ENCODE results near the gene RPS5.
"Not testable (repeated sequence)": the region's sequence is repeated elsewhere in the genome, so short reads cannot be mapped to it uniquely, and the experiment has no call there.

The RPS5 gene

DNA sequence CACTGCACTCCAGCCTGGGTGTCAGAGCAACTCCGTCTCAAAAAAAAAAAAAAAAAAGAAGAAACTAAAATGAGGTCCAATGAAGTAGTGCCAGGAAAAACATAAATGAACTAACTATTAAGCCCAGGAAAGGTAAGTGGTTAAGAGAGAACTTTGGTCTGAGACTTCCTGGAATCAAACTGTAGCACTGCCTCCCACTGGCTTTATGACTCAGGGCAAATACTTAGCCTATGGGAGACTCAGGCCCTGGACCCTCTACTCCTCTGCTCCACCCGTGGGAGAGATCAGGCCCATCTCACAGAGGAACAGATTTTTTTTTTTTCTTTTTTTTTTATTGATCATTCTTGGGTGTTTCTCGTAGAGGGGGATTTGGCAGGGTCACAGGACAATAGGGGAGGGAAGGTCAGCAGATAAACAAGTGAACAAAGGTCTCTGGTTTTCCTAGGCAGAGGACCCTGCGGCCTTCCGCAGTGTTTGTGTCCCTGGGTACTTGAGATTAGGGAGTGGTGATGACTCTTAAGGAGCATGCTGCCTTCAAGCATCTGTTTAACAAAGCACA lies 16.9 kb downstream of the RPS5 start:
- not testable (repeated sequence) for DNase-seq (ENCODE audit: low read depth in 3 of 3)

DNA sequence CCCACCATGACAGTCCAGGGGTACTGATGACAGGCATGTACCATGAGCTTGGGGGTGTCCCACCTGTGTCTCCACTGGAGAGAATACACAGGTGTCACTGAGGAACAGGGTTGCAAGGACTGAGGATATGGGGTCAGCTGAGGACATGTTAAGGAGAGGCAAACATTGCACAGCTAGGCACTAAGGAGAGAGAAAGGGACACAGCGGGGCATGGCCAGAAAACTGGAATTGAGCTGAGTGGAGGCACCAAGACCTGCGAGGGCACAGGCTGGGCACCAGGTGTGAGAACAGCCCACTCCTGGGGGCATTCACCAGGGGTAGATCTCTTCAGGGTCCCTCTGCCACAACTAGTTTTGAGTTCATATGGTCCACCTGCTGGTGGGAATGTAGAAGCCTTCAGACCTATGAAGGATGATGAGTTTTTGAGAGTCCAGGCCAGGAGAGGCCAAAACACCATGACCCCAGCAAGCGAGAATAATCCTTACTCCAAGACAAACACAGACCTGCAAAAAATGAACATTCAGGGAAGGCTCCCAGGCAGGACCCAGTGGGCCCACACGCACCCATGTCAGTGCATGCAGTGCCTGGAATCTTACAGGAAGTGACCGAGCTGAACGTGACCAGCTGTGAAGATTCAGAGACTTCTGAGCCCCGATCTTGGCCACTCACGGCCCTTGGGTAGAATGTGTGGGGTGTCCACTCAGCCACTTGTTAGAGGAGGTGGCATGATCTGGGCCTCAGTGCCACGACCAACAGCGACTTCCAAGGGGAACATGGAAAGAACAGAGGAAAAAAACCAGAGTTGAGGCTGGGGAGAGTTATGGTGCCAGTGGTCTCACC lies 20.0 kb downstream of the RPS5 start:
- DNase-seq (ENCODE audit: low read depth in 3 of 3), result no peak

DNA sequence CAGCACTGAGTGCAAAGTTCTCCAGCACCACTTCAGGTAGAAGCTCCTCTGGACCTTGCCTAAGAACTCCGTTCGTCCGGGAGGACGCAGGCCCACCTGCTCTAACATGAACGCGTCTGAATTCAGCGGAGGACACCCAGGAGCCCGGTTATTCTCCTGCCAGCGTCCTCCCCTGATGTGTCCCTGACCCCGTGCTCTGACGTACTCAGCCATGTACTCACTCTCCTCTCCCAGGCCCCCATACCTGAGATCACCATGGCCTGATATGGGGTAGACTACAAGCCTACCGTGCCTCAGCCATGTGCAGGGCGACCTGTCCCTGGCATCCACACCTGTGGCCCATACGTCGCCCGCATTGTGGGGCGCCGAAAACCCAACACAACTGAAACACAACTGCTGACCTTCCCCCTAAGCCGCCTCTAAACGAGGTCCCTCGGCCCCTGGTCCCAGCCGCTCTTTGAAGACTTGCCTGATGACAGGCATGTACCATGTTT lies 20.6 kb downstream of the RPS5 start:
- no peak for DNase-seq (ENCODE audit: low read depth in 3 of 3)

DNA sequence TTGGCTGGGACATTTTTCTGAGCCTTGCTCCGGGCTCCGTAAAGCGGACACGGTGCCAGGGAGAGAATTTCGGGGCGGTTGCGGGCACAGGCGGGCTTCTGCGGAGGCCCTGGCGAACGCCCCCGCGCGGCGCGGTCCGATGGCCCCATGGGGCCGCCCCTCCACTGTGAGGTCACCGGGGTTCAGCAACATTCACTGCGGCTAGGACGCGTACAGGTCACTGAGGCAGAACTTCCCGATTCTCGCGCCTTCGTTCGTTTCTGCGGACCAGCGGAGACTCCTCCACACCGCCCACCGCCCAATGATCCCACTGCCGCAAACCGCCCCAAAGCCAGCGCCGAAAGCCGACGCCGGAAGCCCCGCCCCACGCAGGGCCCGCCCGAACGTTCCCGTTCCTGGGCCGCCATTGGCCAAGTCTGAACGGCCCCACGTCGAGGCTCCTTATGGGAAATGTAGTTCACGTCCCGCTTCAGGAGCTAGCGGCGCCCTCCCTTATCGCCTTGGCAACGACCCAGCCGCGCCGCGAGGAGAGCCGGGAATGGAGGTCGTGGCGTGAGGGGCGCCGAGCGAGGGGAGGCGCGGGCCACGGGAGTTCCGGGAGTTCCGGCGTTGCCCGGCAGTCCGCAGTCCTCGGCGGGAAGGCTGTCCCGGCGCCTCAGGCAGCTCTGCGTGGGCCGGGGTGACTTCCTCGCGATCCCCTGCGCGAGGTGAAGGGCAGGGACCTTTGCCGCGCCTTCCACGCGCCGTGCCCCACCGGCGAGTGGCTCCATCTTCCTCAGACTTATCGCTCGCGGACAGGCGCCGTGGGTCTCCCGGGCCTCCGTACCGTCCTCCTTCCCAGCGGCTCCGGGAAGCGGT lies 21.3 kb downstream of the RPS5 start, which contains the start of gene ZNF584:
ZNF584 (plus strand) TSS at position 498 of the 858 bp plus-strand sequence. CDS start 499 bp downstream, outside the sequence.
- peak; percentile 91 to 95 (median 91) for DNase-seq (ENCODE audit: low read depth in 3 of 3)

DNA sequence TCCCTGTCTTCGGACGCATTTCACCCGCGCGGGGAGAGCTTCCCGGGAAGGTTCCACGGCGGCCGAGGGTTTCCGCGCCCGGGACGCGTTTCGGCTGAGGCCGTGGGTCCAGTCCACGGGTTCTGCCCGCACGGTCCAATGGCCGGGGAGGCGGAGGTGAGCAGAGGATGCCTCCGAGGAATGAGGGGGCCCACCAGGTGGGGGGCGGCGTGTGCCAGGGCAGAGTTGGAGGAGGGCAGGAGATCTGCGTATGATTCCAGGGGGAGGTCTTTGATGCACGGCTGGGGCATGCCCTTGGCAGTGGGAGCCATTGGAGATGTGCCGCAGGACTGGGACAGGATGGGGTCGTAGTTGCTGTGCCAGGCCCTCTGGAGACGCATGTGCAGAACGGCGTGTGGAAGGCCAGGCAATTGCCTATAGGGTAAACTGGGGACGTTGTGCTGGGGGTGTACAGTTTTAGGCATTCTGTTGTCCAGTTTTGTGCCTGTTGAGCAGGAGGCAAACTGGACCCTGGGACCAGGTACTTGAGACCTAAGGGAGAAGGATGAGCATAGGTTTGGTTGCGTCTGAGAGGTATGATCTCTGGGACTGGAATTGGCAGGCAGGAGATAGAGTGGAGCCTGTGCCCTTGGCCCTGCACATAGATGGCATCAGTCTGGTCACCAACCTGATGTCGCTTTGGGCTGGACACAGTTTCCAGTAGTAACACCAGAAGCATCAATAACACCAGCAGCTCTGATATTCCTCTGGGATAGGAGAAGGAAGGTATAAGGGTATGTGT lies 22.1 kb downstream of the RPS5 start:
- DNase-seq (ENCODE audit: low read depth in 3 of 3), result no peak

DNA sequence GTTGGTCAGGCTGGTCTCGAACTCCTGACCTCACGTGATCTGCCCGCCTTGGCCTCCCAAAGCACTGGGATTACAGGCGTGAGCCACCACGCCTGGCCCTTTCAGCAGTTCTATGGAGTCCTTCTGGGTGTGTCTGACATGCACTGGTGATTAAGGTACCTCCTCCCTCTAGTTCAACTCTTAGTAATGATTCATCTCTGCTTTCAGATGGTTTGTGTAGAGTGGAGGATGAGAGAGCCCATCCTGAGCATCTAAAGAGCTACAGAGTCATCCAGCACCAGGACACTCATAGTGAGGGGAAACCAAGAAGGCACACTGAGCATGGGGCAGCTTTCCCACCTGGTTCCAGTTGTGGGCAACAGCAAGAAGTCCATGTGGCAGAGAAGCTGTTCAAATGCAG lies 29.5 kb downstream of the RPS5 start:
- no peak for DNase-seq (ENCODE audit: low read depth in 3 of 3)

DNA sequence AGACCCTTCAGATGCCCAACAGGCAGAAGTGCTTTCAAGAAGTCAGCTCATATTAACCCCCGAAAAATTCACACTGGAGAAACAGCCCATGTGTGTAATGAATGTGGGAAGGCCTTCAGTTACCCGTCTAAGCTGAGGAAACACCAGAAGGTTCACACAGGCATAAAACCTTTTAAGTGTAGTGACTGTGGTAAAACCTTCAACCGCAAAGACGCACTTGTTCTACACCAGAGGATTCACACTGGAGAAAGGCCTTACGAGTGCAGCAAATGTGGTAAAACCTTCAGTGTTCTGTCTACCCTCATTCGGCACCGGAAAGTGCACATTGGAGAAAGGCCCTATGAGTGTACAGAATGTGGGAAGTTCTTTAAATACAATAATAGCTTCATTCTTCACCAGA lies 30.0 kb downstream of the RPS5 start:
- DNase-seq (ENCODE audit: low read depth in 3 of 3), result no peak

DNA sequence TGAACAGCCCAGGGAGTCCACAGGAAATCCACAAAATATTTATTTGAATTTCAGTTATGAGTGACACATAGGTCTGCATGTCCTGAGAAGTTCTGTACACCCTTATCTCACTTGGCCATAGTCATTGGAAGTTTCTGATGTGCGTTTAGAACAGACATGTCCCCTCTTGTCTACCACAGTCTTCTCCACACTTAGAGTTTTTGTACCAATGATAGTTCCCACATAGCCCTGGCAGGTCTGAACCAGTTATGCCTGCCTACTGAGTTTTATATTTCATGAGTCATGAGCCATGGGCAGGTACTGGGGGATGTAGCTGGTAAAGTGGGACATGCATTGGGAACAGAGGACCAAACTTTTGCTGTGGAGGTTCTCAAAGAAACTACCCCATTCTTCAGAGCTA lies 41.5 kb downstream of the RPS5 start:
- DNase-seq (ENCODE audit: low read depth in 3 of 3), result no peak

DNA sequence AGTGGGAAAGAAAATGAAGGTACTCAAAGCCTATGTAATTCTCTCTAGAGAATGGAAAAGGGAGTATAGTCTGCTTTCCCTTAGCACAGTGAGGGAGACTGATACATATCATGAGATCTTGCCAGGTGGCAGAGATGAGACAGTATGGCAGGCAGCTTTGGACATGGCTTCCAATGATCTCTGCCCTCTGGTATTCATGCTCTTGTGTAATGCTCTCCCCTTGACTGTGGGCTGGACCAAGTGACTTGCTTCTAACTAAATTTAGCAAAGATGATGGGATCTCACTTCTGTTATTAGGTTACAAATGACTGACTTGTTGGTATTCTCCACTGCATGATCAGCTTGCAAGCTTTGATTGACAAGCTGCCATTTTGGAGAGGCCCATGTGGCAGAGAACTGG lies 42.7 kb downstream of the RPS5 start:
- DNase-seq (ENCODE audit: low read depth in 3 of 3), result no peak

DNA sequence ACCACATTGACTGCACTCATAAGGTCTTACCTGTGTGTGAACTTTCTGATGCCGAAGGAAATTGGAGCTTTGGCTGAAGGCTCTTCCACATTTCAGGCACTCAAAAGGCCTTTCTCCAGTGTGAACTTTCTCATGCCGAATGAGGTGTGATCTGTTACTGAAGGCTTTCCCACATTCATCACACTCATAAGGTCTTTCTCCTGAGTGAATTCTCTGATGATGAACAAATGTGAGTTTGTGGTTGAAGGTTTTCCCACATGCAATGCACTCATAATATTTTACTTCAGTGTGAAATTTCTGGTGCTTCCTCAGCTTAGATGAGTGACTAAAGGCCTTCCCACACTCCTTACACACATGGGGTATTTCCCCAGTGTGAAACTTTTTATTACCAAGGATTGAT lies 47.1 kb downstream of the RPS5 start:
- no peak for DNase-seq (ENCODE audit: low read depth in 3 of 3)

DNA sequence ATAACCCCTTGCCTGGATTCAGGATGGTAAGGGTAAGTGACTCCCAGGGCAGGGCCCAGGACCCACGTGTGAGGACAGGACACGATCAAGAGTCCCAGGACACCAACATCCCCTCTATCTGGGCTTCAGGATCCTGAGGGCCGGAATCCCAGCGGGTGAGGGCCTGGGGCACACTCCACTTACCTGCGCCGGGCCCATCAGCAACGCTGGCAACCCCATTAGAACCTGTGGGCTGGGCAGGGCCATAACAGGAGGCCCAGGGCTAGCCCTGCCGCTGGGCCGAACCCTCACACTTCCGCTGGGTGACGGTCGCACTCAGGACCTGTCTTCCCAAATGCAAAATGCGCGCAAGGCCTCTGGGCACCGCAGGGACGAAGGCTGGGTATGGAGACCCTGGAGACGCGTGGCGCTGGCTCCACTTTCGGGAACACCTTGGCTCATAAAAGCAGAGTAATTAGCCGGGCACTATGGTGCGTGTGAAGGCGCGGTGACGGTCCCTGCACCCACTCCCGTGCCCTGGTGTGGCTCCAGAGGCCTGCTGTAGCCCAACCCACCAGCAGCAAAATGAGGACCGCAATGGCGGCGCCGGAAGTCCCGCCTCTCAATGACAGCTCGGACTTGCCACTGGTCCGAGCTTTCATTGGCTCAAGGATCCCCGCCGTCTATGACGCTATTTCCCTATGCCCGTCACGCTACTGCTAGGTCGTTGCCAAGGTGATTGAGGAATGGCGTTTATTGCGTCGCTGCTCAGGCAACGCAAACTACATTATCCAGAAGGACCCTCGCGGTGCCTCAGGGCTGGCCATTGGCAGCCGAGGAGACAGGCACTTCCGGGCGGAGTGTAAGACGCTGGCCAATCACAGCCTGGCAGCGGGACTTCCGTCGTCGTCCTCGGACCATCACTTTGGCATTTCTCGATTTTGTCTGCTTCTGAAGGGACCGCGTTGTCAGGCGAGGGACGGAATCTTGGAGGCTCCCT lies 52.8 kb downstream of the RPS5 start, which contains the start of gene ZNF132:
ZNF132 (minus strand) TSS at position 578 of the 979 bp plus-strand sequence; CDS start at position 246, 332 bp downstream.
- DNase-seq (ENCODE audit: low read depth in 3 of 3), result peak; percentile 82 to 92 (median 92)

DNA sequence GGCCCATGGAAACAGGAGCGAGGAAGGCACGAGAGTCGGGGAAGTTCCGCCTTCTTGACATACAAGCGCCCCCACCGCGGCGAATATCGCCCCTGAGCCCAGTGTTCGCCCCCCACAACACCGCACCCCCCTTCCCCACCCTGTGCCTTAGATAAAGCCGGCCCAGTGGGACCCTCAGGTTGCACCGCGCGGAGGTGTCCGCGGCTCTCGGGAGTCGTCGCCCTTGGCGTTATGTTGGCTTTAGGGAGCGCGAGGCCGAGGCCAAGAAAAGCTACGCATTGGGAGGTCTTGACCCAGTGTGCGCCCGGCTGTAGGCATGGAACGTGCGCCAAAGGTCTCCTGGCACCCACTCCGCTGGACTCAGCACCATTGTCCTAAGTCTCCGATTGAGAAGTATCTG lies 53.5 kb downstream of the RPS5 start:
- DNase-seq (ENCODE audit: low read depth in 3 of 3), result no peak

DNA sequence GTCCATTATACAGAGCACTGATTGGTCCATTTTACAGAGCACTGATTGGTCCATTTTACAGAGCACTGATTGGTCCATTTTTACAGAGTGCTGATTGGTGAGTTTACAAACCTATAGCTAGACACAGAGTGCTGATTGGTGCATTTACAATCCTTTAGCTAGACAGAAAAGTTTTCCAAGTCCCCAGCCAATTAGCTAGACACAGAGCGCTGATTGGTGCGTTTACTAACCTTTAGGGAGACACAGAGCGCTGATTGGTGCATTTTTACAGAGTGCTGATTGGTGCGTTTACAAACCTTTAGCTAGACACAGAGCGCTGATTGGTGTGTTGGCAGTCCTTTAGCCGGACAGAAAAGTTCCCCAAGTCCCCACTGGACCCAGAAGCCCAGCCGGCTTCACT lies 55.9 kb downstream of the RPS5 start:
- not testable (repeated sequence) for DNase-seq (ENCODE audit: low read depth in 3 of 3)

All from stimulated activated CD4-positive, alpha-beta T cell treated with anti-CD3 and anti-CD28 coated beads, TNF-alpha, amount 100 ng/mL, for 24 hours (primary cell).